ENCODE measurements around the gene SMIM29.
"Not testable (repeated sequence)": the region's sequence is repeated elsewhere in the genome, so short reads cannot be mapped to it uniquely, and the experiment has no call there.

The SMIM29 gene

DNA sequence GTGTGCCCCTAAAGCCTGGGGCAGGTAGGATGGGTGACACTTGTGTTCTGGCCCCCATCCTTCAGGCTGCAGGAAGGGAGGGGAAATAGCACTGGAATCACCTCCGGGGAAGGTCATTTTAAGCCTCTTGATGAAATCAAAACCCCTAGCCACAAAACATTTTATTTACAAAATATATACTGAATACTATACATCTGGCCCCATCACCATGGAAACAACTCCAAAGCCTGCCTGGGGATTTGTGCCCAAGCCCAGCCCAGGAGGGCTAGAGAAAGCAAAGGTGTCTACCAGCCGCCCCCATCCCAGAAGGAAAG lies 2.6 kb downstream of the SMIM29 start:
- peak; percentile 11 for DNase-seq (ENCODE audit: low spot score)
- no peak for TF ChIP-seq CTCF (IDR thresholded peaks at IDR 0.05; ENCODE audit: extremely low read depth, missing control alignments)

DNA sequence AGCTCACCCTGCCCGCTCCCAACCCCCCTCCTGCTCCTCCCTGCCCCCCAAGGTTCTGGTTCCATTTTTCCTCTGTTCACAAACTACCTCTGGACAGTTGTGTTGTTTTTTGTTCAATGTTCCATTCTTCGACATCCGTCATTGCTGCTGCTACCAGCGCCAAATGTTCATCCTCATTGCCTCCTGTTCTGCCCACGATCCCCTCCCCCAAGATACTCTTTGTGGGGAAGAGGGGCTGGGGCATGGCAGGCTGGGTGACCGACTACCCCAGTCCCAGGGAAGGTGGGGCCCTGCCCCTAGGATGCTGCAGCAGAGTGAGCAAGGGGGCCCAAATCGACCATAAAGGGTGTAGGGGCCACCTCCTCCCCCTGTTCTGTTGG lies 3.1 kb downstream of the SMIM29 start:
- not testable (repeated sequence) for DNase-seq (ENCODE audit: low spot score)

DNA sequence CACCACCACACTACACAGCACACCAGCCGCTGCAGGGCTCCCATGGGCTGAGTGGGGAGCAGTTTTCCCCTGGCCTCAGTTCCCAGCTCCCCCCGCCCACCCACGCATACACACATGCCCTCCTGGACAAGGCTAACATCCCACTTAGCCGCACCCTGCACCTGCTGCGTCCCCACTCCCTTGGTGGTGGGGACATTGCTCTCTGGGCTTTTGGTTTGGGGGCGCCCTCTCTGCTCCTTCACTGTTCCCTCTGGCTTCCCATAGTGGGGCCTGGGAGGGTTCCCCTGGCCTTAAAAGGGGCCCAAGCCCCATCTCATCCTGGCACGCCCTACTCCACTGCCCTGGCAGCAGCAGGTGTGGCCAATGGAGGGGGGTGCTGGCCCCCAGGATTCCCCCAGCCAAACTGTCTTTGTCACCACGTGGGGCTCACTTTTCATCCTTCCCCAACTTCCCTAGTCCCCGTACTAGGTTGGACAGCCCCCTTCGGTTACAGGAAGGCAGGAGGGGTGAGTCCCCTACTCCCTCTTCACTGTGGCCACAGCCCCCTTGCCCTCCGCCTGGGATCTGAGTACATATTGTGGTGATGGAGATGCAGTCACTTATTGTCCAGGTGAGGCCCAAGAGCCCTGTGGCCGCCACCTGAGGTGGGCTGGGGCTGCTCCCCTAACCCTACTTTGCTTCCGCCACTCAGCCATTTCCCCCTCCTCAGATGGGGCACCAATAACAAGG lies 3.6 kb downstream of the SMIM29 start:
- not testable (repeated sequence) for DNase-seq (ENCODE audit: low spot score)

DNA sequence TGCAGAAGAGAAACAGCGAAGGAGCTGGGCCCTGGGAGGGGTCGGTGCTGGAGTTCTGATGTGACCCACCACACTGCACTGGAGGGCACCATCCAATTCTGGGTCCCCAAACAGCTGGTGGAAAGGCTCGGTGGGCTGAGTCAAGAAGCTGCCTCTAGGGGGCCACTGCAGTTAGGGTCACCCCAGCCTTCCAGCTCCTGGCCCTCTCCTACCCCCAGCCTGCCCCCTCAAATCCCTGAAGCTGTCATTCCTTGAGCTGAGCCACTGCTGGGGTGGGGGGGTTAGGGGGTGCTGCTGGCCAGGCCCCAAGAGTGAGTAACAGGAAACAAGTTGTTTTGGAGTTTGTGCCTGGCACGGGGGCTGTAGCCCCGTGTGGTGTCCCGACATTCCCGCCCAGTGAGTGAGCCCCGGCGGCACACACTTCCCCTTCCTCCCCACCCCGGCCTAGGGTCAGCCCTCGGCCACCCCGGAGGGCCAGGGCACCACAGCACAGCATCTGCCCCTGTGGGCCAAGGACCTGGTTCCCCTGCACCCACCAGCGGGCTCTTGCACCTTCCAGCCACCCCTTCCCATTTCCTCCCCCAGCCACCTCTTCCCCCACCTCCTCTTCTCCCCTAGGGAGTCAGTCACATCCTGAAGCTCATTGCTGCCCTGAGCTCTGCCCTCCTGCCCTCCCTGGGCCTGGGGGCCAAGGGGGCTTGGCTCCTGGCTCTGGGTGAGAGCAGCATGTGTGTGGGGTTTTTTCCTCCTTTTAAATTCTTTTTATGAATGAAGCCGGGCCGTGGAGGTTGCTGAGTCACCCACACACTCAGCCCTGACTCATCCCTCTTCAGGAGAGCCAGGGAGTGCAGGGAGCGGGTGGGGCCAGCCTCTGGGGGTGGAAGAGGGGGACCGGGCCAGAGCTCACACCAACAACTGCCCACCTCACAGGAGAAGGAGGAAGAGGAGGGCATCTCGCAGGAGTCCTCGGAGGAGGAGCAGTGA lies 4.6 kb downstream of the SMIM29 start:
- DNase-seq (ENCODE audit: low spot score), result peak; percentile 36
- peak; percentile 13 for TF ChIP-seq CTCF (IDR thresholded peaks at IDR 0.05; ENCODE audit: extremely low read depth, missing control alignments)

GRCh38 chr6:34243131-34243771 lies 5.6 kb downstream of the SMIM29 start:
- TF ChIP-seq CTCF (IDR thresholded peaks at IDR 0.05; ENCODE audit: extremely low read depth, missing control alignments), result no peak
- peak; percentile 4 for DNase-seq (ENCODE audit: low spot score)

- no peak for TF ChIP-seq CTCF (IDR thresholded peaks at IDR 0.05; ENCODE audit: extremely low read depth, missing control alignments)
- peak; percentile 2 for DNase-seq (ENCODE audit: low spot score)
These were observed 6.3 kb downstream of the SMIM29 start for GRCh38 chr6:34242252-34243130.

GRCh38 chr6:34241351-34242215 lies 7.2 kb downstream of the SMIM29 start:
- peak; percentile 6 for DNase-seq (ENCODE audit: low spot score)
- no peak for TF ChIP-seq CTCF (IDR thresholded peaks at IDR 0.05; ENCODE audit: extremely low read depth, missing control alignments)

Data from GM20000 (cell line).